Measurements from ENCODE around the gene ANKRD55. TPM values are rescaled to one million over a fixed set of nuclear protein-coding genes. Genes with fewer than 3 reads are reported as not detected.
A peak's percentile ranks its signal among the peaks of the same experiment; 100 is the strongest.
"Not testable (repeated sequence)": the region's sequence is repeated elsewhere in the genome, so short reads cannot be mapped to it uniquely, and the experiment has no call there.

Gene ANKRD55
- total RNA-seq, 4 donors from 2014 or later, result 0.23 TPM; not detected in 3

DNA sequence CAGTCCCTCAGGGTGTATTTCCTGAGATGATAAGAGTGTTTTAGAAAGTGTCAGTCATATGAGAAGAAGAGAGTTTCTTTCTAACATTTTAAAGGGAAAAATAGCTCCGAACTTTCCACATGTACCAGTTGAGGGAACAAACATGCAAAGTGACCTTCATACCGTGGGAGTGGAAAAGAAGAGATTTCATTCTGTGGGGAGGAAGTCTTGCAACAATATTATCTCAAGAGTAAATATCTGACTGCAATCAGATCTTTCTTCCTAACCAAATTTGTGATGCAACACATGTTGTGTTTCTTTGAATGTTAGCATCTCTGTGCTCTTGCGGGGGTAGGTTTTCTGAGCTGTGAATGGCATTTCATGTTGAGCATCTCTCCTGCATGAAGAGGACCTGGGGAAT, 30.6 kb downstream of the ANKRD55 start:
- no peaks in the 10 kb centered on the region for H3K9me3 ChIP-seq
- TF ChIP-seq POLR2A (IDR thresholded peaks at IDR 0.05) (no peak), POLR2AphosphoS5 (IDR thresholded peaks at IDR 0.05) (no peak), EP300 (IDR thresholded peaks at IDR 0.05) (no peak)
- TF ChIP-seq, protein P1, sequence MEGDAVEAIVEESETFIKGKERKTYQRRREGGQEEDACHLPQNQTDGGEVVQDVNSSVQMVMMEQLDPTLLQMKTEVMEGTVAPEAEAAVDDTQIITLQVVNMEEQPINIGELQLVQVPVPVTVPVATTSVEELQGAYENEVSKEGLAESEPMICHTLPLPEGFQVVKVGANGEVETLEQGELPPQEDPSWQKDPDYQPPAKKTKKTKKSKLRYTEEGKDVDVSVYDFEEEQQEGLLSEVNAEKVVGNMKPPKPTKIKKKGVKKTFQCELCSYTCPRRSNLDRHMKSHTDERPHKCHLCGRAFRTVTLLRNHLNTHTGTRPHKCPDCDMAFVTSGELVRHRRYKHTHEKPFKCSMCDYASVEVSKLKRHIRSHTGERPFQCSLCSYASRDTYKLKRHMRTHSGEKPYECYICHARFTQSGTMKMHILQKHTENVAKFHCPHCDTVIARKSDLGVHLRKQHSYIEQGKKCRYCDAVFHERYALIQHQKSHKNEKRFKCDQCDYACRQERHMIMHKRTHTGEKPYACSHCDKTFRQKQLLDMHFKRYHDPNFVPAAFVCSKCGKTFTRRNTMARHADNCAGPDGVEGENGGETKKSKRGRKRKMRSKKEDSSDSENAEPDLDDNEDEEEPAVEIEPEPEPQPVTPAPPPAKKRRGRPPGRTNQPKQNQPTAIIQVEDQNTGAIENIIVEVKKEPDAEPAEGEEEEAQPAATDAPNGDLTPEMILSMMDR (IDR thresholded peaks at IDR 0.05), result no peak
- no peaks in the 10 kb centered on the region for H3K36me3 ChIP-seq
- no peaks in the 10 kb centered on the region for H3K4me1 ChIP-seq
- 62% methylated on average over 3 of the region's 3 CpGs for WGBS
- no peaks in the 10 kb centered on the region for H3K27me3 ChIP-seq
- no peak overlapping the region for H3K4me3 ChIP-seq
- no peak for DNase-seq (ENCODE audit: low spot score in 2 of 2)
- no peak overlapping the region for H3K27ac ChIP-seq

DNA sequence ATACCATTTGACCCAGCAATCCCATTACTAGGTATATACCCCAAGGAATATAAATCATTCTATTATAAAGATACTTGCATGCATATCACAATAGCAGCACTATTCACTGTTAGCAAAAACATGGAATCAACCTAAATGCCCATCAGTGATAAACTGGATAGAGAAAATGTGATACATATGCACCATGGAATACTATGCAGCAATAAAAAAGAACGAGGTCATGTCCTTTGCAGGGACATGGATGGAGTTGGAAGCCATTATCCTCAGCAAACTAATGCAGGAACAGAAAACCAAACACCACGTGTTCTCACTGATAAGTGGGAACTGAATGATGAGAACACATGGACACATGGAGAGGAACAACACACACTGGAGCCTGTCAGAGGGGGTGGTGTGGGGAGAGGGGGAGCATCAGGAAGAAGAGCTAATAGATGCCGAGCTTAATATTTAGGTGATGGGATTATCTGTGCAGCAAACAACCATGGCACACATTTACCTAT, 31.3 kb downstream of the ANKRD55 start:
- not testable (repeated sequence) for H3K27me3 ChIP-seq; H3K36me3 ChIP-seq; H3K4me1 ChIP-seq; DNase-seq (ENCODE audit: low spot score in 2 of 2); H3K9me3 ChIP-seq; H3K4me3 ChIP-seq; H3K27ac ChIP-seq
- WGBS, result 68% methylated on average over 3 of the region's 3 CpGs

DNA sequence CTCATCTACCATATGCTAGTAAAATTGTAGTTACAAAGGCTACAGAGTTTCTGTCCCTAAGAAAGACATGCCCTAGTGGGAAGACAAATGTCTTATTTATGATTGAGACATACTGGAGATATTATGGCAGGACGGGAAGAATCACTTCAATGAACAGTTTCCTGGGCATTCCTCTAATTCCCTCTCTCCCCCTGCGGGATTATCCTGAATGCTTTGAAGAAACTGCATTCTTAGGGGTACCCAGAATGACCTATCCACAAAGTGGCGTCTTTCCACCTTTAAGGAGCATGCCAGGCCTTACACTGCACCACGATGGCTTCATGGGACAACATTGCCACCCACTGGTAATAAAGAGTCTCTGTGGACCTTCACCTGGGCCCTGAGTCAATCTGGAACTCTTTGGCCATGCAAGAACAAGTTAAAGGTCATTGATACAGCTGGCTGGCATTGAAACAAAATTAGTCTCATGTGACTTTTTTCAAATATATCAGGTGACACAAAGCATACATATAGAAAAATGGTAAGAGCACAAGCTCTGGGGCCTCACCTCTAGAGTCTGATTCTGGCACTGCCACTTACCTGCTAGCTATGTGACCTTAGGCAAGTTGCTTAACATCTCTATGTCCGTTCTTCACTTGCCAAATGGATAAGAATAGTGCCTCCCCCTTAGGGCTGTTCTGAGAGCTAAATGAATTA, 32.0 kb downstream of the ANKRD55 start:
- no peaks in the 10 kb centered on the region for H3K36me3 ChIP-seq
- no peak overlapping the region for H3K27ac ChIP-seq
- no peak overlapping the region for H3K4me3 ChIP-seq
- 39% methylated on average over 5 of the region's 5 CpGs for WGBS
- no peaks in the 10 kb centered on the region for H3K27me3 ChIP-seq
- H3K4me1 ChIP-seq, result no peaks in the 10 kb centered on the region
- no peak for DNase-seq (ENCODE audit: low spot score in 2 of 2)
- no peaks in the 10 kb centered on the region for H3K9me3 ChIP-seq
- TF ChIP-seq POLR2A (IDR thresholded peaks at IDR 0.05), result no peak
- TF ChIP-seq, protein P1 (IDR thresholded peaks at IDR 0.05), result peak; percentile 50 to 57

DNA sequence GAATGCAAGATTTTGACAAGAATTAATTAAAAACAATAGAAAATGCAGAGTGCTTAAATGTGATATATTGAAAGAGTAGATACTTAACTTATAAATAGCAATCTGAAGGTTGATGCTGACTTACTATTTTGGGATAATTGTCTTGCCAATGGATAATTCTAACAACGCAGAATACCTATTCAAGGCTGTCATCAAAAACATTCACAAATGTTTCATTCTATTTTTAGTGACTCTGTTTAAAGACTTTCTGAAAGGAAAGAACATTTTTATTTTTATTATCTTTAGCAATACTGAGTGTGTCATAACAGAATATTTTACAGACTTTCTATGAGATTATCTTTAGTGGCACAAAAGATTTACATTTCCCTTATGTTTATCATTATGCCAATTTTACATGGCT, 38.1 kb downstream of the ANKRD55 start:
- H3K4me3 ChIP-seq, result no peak overlapping the region
- no peak for DNase-seq (ENCODE audit: low spot score in 2 of 2)
- WGBS, result 49% methylated on average over 1 of the region's 1 CpG
- TF ChIP-seq POLR2AphosphoS5 (IDR thresholded peaks at IDR 0.05) (no peak), EP300 (IDR thresholded peaks at IDR 0.05) (no peak), POLR2A (IDR thresholded peaks at IDR 0.05) (no peak)
- TF ChIP-seq, protein P1 (IDR thresholded peaks at IDR 0.05), result no peak
- H3K4me1 ChIP-seq, result no peaks in the 10 kb centered on the region
- H3K9me3 ChIP-seq, result peaks cover 4% of the 10 kb centered on the region
- no peaks in the 10 kb centered on the region for H3K27me3 ChIP-seq
- no peak overlapping the region for H3K27ac ChIP-seq
- no peaks in the 10 kb centered on the region for H3K36me3 ChIP-seq

DNA sequence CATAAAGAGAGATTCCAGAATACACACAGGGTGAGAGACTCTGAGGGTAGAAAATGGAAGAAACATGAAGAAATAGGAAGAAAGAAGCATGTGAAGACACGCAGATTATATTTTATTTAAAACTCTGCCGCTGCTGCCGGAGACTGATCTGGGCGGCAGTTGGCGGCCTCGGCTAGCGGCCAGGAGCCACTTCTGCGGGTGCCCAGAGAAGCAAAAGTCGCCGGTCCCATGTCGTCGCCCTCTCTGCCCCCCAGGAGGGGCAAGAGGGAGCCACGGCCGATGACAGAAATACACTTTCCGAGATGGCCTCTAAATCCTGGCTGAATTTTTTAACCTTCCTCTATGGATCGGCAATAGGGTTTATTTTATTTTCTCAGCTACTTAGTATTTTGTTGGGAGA, 40.9 kb downstream of the ANKRD55 start:
- H3K27ac ChIP-seq, result no peak overlapping the region
- H3K27me3 ChIP-seq, result no peaks in the 10 kb centered on the region
- no peak for DNase-seq (ENCODE audit: low spot score in 2 of 2)
- peaks cover 4% of the 10 kb centered on the region for H3K9me3 ChIP-seq
- TF ChIP-seq POLR2A (IDR thresholded peaks at IDR 0.05) (no peak), EP300 (IDR thresholded peaks at IDR 0.05) (no peak)
- TF ChIP-seq, protein P1 (IDR thresholded peaks at IDR 0.05), result no peak
- H3K4me3 ChIP-seq, result no peak overlapping the region
- WGBS, result 94% methylated on average over 16 of the region's 16 CpGs
- H3K4me1 ChIP-seq, result no peaks in the 10 kb centered on the region
- no peaks in the 10 kb centered on the region for H3K36me3 ChIP-seq

DNA sequence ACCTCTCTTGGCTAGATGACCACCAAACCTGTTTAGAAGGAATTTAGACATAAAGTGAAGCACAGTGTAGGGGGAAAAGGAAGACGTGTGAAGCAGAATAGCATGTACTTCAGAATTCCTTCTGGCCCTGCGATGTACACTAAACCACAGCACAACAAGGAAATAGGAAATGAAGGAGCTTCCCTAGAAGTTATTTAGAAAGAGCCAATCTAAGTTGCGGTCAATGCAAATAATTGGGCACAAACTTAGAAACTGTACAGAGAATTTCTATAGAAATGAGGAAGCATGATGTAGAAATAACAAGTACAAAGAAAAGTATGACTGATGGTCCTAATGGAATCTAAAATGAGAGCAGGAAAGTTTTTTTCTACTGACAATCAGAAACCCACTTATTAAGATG, 41.5 kb downstream of the ANKRD55 start:
- peaks cover 4% of the 10 kb centered on the region for H3K9me3 ChIP-seq
- no peak overlapping the region for H3K27ac ChIP-seq
- H3K36me3 ChIP-seq, result no peaks in the 10 kb centered on the region
- TF ChIP-seq POLR2A (IDR thresholded peaks at IDR 0.05), result no peak
- TF ChIP-seq, protein P1 (IDR thresholded peaks at IDR 0.05), result no peak
- TF ChIP-seq EP300 (IDR thresholded peaks at IDR 0.05), result no peak
- no peak for TF ChIP-seq POLR2AphosphoS5 (IDR thresholded peaks at IDR 0.05)
- no peaks in the 10 kb centered on the region for H3K4me1 ChIP-seq
- DNase-seq (ENCODE audit: low spot score in 2 of 2), result no peak
- H3K4me3 ChIP-seq, result no peak overlapping the region
- H3K27me3 ChIP-seq, result no peaks in the 10 kb centered on the region
- WGBS, result 76% methylated on average over 3 of the region's 3 CpGs

Data from suprapubic skin (tissue), 4 donors.